ENCODE data around the gene NOVA2.

Gene NOVA2

DNA sequence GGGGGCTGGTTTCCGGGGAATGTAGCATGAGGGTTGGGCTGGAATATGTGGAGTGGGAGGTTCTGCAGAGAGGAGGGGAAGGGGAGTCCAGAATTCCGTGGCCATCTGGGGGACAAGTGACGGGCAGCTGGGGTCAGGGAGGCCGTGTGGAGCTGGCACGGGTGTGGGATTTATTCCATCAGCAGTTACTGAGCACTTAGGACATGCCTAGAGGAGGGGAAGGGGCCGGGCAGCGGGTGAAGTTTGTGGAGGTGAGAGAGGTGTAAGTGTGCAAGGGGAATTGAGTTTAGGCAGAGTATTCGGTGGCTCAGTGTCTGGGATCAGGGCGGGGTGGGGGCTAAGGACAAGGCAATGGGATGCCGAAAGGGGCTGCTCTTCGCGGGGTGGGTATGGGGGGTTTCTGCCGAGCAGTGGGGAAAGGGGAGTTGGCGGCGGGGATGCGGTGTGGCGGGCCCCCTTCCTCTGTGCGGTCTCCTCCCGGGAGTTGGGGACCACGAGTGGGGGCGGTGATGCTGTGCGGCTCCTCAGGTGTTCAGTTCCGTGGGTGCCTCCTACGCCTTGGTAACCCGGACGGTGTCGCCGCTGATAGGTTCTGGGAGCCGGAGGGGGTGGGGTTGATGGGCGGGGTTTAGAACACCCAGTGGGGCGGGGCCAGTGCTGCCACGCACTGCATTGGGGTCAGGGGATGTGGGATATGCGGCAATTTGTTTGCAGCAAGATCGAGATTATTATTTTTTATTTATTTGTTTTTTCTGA lies 27.0 kb upstream of the NOVA2 start:
- DNase-seq (ENCODE audit: low read depth): no peak

GRCh38 chr19:45999653-46000121 lies 26.0 kb upstream of the NOVA2 start:
- DNase-seq (ENCODE audit: low read depth): no peak

DNA sequence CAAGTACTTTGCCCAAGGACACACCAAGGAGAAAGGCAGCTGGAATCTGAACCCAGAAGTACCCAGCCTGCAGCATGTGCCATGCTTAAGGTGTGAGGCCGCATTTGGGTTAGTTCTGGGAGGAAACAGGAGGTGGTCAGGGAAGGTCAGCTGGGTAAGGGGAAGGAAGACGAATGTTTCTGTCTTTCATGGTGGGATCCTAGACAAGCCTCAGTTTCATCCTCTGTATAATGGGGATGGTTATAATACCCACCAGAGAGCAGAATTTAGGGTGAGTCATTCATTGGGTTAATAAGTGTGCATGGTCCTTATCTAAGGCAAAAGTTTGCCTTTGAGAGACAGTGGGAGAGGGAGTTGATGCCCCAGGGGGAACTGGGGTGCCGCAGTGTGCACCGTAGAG lies 25.2 kb upstream of the NOVA2 start:
- no peak for DNase-seq (ENCODE audit: low read depth)

DNA sequence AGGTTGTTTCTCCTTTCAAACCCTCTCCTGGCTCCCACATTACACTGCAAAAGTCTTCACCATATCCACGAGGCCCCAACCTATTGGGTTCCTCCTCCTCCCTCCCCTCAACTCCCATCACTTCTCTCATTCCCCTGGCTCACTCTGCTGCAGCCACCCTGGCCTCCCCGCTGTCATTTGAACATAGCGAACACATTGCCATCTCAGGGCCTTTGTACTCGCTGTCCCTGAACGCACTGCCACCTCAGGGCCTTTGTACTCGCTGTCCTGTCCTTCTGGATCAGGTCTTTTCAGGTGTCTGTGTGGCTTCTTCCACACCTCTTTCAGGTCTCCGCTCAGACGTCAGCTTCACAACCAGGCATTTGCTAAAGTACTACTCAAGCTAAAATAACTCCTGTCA lies 23.3 kb upstream of the NOVA2 start:
- DNase-seq (ENCODE audit: low read depth): no peak

GRCh38 chr19:45995715-45996385 lies 22.2 kb upstream of the NOVA2 start:
- no peak for DNase-seq (ENCODE audit: low read depth)

DNA sequence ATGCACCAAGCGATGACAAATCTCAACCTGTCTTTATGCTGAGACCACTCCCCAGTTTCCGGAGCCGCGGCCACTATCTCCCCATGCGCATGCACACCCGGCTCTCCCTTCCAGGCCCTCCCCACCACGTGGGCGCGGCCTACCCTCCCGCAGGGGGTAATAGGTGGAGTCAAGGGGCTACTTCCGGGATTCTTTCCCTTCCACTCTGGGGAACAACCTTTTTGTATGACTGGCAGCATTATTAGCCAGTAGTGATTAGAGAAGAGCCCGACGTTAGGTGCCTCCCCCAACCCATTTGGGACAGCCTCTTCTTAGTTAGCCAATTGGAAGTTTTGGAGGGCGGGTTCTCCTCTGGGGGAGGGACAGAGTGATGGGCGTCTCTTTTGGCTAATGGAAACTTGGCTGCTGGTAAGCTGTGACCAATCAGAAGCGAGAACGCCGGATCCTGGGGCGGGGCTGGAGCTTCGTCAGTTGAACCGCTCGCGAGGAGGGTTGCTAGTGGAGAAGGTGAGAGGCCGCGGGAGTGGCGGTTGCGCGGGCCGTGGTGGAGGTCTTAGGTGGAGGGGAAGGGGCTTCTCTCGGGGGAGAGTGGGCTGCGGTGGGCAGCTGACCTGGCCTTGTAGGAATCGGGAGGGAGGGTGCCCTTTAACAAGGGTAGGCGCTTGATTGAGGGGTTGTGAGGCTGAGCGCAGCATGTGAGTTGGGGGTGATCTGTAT lies 21.5 kb upstream of the NOVA2 start, which contains the start of gene CCDC61:
CCDC61 (plus strand) TSS at position 470 of the 717 bp plus-strand sequence. CDS start 7,552 bp downstream, outside the sequence.
- peak; percentile 100 for DNase-seq (ENCODE audit: low read depth)

- no peak for DNase-seq (ENCODE audit: low read depth)
Measured at GRCh38 chr19:45994456-45994997, 20.9 kb upstream of the NOVA2 start.

DNA sequence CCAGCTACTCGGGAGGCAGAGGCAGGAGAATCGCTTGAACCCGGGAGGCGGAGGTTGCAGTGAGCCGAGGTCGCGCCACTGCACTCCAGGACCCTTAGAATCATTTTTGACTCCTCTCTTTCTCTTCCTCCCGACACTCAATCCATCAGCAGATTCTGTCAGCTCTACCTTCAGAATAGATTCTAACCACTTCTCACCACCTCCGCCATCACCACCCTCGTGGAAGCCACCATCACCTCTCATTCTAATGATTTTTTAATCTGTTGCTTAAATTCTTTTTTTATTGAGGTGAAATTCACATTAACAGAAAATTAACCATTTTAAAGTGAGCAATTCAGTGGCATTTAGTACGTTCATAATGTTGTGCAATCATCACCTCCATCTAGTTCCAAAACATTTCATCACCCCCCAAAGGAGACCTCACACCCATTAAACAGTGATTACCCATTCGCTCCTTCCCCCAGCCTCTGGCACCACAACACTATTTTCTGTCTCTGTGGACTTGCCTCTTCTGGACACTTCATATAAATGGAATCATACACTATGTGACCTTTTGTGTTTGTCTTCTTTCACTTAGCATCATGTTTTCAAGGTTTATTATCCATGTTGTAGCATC lies 16.6 kb upstream of the NOVA2 start:
- DNase-seq (ENCODE audit: low read depth): no peak

DNA sequence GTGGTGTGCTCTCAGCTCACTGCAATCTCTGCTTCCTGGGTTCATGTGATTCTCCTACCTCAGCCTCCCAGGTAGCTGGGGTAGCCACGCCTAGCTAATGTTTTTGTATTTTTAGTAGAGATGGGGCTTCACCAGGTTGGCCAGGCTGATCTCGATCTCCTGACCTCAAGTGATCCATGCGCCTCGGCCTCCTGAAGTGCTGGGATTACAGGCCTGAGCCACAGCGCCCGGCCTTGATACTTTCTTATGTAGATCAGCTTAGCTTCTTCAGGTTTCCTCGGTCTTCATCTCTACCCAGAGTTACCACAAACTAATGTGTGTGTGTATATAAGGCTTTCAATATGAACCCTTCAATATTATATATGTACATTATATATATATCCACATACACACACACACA lies 11.7 kb upstream of the NOVA2 start:
- no peak for DNase-seq (ENCODE audit: low read depth)

- no peak for DNase-seq (ENCODE audit: low read depth)
Measured at GRCh38 chr19:45981350-45981749, 7.7 kb upstream of the NOVA2 start.

- DNase-seq (ENCODE audit: low read depth): no peak
Measured at GRCh38 chr19:45978156-45978555, 4.5 kb upstream of the NOVA2 start.

GRCh38 chr19:45976178-45976577 lies 2.5 kb upstream of the NOVA2 start:
- DNase-seq (ENCODE audit: low read depth): no peak

DNA sequence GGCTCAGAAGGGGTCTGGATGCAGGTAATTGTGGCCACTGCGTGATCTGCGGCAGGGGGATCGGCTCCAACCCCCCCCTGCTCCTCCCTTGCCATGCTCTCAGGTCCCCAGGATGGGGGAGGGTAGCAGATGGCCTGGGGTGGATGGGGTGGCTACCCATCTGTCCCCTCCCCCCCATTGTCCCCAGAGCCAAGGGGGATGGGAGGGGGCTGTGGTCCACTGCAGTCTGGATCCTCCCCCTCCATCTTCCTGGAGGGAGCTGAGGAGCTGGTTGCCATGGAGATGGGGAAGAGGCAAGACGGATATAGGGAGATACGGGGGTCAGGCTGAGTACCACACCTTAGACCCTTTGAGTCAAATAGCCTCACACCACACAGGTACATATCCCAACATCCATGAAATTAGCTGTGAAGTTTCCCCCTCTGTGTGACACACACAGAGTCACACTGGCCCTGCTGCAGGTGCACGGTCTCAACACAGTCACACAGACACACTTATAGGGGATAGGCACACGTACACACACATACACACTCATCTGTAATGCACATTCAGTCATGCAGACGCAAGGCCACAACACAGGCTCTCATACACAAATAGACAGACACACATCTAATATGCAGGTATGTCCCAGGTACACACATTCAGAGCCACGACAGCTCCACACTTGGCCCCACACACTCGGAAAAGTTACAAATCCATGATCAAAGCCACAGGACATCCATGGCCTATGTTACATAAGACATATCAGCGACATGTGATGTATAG lies 1.8 kb upstream of the NOVA2 start:
- no peak for DNase-seq (ENCODE audit: low read depth)

DNA sequence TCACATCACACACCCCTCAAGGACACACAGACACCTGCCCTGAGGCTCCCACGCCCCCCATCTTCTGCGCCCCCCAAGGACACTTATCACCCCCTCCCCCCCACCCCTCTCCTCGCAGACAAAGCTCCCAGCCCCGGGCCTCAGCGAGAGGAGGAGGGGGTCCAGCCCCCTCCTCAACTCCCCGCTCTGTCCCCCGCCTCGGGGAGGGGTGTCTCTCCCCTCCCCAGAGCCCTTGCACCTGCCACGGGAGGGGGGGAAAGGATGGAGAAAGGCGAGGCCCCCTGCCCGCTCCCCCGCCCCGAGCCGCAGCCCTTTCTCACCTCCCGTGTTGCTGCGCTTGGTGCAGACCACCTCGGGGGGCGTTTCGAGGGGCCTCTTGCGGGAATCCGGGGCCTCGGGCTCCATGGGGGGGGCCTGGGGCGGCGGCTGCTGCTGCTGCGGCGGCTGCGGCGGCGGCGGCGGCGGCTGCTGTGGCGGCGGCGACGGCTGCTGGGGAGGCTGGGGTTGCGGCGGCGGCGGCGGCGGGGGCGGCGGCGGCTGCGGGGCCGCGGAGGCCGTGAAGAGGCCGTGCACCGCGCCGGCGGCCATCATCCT lies 621 bp downstream of the NOVA2 start:
- DNase-seq (ENCODE audit: low read depth): no peak

- DNase-seq (ENCODE audit: low read depth): no peak
Measured at GRCh38 chr19:45972081-45972946, 1.4 kb downstream of the NOVA2 start.

GRCh38 chr19:45971260-45971902 lies 2.3 kb downstream of the NOVA2 start:
- DNase-seq (ENCODE audit: low read depth): no peak

GRCh38 chr19:45969676-45970075 lies 4.0 kb downstream of the NOVA2 start:
- no peak for DNase-seq (ENCODE audit: low read depth)

GRCh38 chr19:45968626-45969025 lies 5.0 kb downstream of the NOVA2 start:
- DNase-seq (ENCODE audit: low read depth): no peak

DNA sequence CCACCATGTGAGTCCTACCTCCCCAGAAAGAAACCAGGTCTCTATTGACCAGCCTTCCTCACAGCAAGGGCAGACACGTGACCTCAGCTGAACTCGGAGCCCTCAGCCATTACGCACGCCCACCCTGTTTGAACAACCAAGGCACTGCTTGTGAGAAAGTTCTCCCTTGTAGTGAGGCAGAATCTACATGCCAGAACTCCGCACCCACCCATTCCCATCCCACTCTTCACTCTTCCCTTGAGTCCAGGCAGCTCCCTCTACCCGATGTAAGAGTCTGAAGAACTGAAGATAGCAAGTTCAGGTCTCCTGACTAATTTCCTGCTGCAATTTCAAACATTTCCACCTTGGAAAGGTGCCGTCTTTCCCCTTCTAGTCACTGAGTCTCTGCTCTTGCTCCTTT lies 6.4 kb downstream of the NOVA2 start:
- DNase-seq (ENCODE audit: low read depth): no peak
